Measurements from ENCODE around the gene CWH43. TPM values are rescaled to one million over a fixed set of nuclear protein-coding genes. Genes with fewer than 3 reads are reported as not detected.

The CWH43 gene
- total RNA-seq, 1 donor from 2014 or later = not detected

GRCh38 chr4:48998440-48998839 lies 12.4 kb downstream of the CWH43 start:
- ChIA-PET CTCF (no interaction called here), POLR2A (no interaction called here)
- no peaks in the 10 kb centered on the region for H3K4me1 Mint-ChIP-seq
- H3K27me3 Mint-ChIP-seq = peaks cover 5% of the 10 kb centered on the region
- TF ChIP-seq CTCF (IDR thresholded peaks at IDR 0.05) = no peak
- intact Hi-C loops (cut with micrococcal nuclease) = no loop called here
- no peak overlapping the region for H3K27ac Mint-ChIP-seq
- H3K36me3 Mint-ChIP-seq (ENCODE audit: low read depth) = no peaks in the 10 kb centered on the region
- no peaks in the 10 kb centered on the region for H3K9me3 Mint-ChIP-seq
- ATAC-seq (ENCODE audit: low read depth) (no peak), DNase-seq (no peak)
- no peak overlapping the region for H3K4me3 Mint-ChIP-seq

DNA sequence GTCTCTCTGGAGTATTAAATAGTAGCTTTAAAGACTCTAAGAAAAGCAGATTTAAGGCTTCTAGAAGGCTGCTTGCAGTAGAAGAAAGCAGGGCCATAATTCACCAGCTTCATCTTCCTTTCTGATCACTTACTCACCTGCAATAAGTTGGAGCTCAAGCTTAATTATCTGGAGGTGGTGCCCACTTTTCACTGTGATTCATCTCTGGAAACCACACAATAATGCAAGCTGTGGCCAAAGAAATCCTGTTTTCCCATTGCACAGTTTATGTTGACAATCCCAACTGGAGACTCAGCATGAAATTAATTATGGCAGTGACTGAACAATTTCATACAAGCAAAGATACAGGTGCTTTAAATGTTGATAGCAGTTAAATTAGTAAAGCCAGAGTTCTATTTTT lies 14.7 kb downstream of the CWH43 start:
- DNase-seq (no peak), ATAC-seq (ENCODE audit: low read depth) (no peak)
- H3K27ac Mint-ChIP-seq = no peak overlapping the region
- H3K27me3 Mint-ChIP-seq = peaks cover 5% of the 10 kb centered on the region
- H3K9me3 Mint-ChIP-seq = no peaks in the 10 kb centered on the region
- no peaks in the 10 kb centered on the region for H3K36me3 Mint-ChIP-seq (ENCODE audit: low read depth)
- intact Hi-C loops (cut with micrococcal nuclease) = no loop called here
- H3K4me1 Mint-ChIP-seq = no peaks in the 10 kb centered on the region
- no peak overlapping the region for H3K4me3 Mint-ChIP-seq
- ChIA-PET CTCF (no interaction called here), POLR2A (no interaction called here)
- no peak for TF ChIP-seq CTCF (IDR thresholded peaks at IDR 0.05)

DNA sequence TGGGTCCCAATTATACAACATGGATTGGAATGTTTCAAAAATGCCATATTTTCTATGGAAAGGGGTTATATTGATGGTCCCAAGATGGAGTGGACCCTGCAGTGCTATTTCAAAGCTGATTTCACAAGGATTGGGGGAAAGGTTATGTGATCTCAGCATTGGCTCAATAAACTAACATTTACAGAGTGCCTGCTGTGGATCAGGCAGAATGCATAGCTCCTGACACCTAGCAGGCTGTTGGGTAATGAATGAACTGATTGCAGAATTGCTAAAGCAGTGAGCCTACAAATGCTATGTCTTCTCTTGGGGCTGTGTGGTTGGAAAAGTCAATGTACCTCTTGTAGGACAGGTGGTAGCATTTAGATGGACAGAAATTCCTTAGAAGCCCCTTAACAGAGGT lies 16.9 kb downstream of the CWH43 start:
- no peaks in the 10 kb centered on the region for H3K4me1 Mint-ChIP-seq
- POLR2A ChIA-PET = no interaction called here
- DNase-seq (no peak), ATAC-seq (ENCODE audit: low read depth) (no peak)
- intact Hi-C loops (cut with micrococcal nuclease) = no loop called here
- H3K27ac Mint-ChIP-seq = no peak overlapping the region
- CTCF ChIA-PET = no interaction called here
- no peak for TF ChIP-seq CTCF (IDR thresholded peaks at IDR 0.05)
- H3K4me3 Mint-ChIP-seq = no peak overlapping the region
- no peaks in the 10 kb centered on the region for H3K36me3 Mint-ChIP-seq (ENCODE audit: low read depth)
- no peaks in the 10 kb centered on the region for H3K9me3 Mint-ChIP-seq
- H3K27me3 Mint-ChIP-seq = peaks cover 5% of the 10 kb centered on the region

GRCh38 chr4:49018718-49019295 lies 32.7 kb downstream of the CWH43 start:
- no peak for ATAC-seq (ENCODE audit: low read depth)
- Mint-ChIP-seq H3K4me3 (no peak overlapping the region), H3K4me1 (no peaks in the 10 kb centered on the region), H3K27me3 (no peaks in the 10 kb centered on the region), H3K36me3 (ENCODE audit: low read depth) (no peaks in the 10 kb centered on the region), H3K9me3 (peaks cover 10% of the 10 kb centered on the region), H3K27ac (no peak overlapping the region)
- intact Hi-C loops (cut with micrococcal nuclease) = no loop called here
- TF ChIP-seq CTCF (IDR thresholded peaks at IDR 0.05) = no peak
- DNase-seq = no peak
- POLR2A ChIA-PET = no interaction called here
- CTCF ChIA-PET = no interaction called here

- no peak for TF ChIP-seq CTCF (IDR thresholded peaks at IDR 0.05)
- DNase-seq (no peak), ATAC-seq (ENCODE audit: low read depth) (no peak)
- Mint-ChIP-seq H3K4me3 (no peak overlapping the region), H3K27me3 (peaks cover 3% of the 10 kb centered on the region), H3K4me1 (no peaks in the 10 kb centered on the region), H3K36me3 (ENCODE audit: low read depth) (no peaks in the 10 kb centered on the region), H3K9me3 (no peaks in the 10 kb centered on the region), H3K27ac (no peak overlapping the region)
- intact Hi-C loops (cut with micrococcal nuclease) = no loop called here
- ChIA-PET POLR2A (no interaction called here), CTCF (no interaction called here)
Measured at GRCh38 chr4:49032440-49033161, 46.5 kb downstream of the CWH43 start.

All from activated B cell treated with CpG ODN at 0.5 μM for 24 hours (primary cell).